Ishikawa (cell line): ENCODE measurements around the gene SLX9.
A peak's percentile ranks its signal among the peaks of the same experiment; 100 is the strongest.

Experiments used
- CEBPB ChIP-seq: IDR thresholded peaks from 2 replicates; pipeline ENCODE4 v1.6.1; 2012
- CREB1 ChIP-seq: IDR thresholded peaks from 2 replicates; pipeline ENCODE4 v1.6.1; 2012; ENCODE audit warnings: low read depth
- EGR1 ChIP-seq: IDR thresholded peaks from 2 replicates; pipeline ENCODE4 v1.6.1; 2012
- EP300 ChIP-seq: IDR thresholded peaks from 2 replicates; pipeline ENCODE4 v1.6.1; 2012; ENCODE audit warnings: borderline replicate concordance
- FOXM1 ChIP-seq: IDR thresholded peaks from 2 replicates; pipeline ENCODE4 v1.6.1; 2012; ENCODE audit warnings: low read depth, borderline replicate concordance
- MAX ChIP-seq: IDR thresholded peaks from 2 replicates; pipeline ENCODE4 v1.6.1; 2012
- NFIC ChIP-seq: IDR thresholded peaks from 2 replicates; pipeline ENCODE4 v1.6.1; 2012
- RAD21 ChIP-seq: IDR thresholded peaks from 2 replicates; pipeline ENCODE4 v1.6.1; 2012; ENCODE audit warnings: low read depth
- REST ChIP-seq: IDR thresholded peaks from 2 replicates; pipeline ENCODE4 v1.6.1; 2012; ENCODE audit warnings: low read depth, mild to moderate bottlenecking
- TAF1 ChIP-seq: IDR thresholded peaks from 2 replicates; pipeline ENCODE4 v1.6.1; 2012; ENCODE audit warnings: low read depth, mild to moderate bottlenecking
- TCF12 ChIP-seq: IDR thresholded peaks from 2 replicates; pipeline ENCODE4 v1.6.1; 2012; ENCODE audit warnings: low read depth
- TEAD4 ChIP-seq: IDR thresholded peaks from 2 replicates; pipeline ENCODE4 v1.6.1; 2012
- USF1 ChIP-seq: IDR thresholded peaks from 2 replicates; pipeline ENCODE4 v1.6.1; 2012
- YY1 ChIP-seq: IDR thresholded peaks from 2 replicates; pipeline ENCODE4 v1.6.1; 2012; ENCODE audit warnings: low read depth
- ZBTB7A ChIP-seq: IDR thresholded peaks from 2 replicates; pipeline ENCODE4 v1.6.1; 2012; ENCODE audit warnings: low read depth

SLX9 gene

GRCh38 chr21:44949779-44950198 lies 10.0 kb downstream of the SLX9 start:
- TF ChIP-seq ZBTB7A, result no peak
- TF ChIP-seq RAD21, result peak; percentile 89

GRCh38 chr21:44950351-44950750 lies 10.5 kb downstream of the SLX9 start:
- TF ChIP-seq NFIC, result no peak
- TF ChIP-seq YY1, result no peak
- no peak for TF ChIP-seq ZBTB7A
- no peak for TF ChIP-seq TAF1
- no peak for TF ChIP-seq CEBPB
- no peak for TF ChIP-seq USF1
- no peak for TF ChIP-seq RAD21
- no peak for TF ChIP-seq MAX
- no peak for TF ChIP-seq CREB1
- TF ChIP-seq TCF12, result no peak
- TF ChIP-seq FOXM1, result no peak
- no peak for TF ChIP-seq TEAD4
- TF ChIP-seq EGR1, result no peak
- TF ChIP-seq EP300, result no peak

GRCh38 chr21:44951186-44951915 lies 11.5 kb downstream of the SLX9 start:
- TF ChIP-seq USF1, result no peak

- TF ChIP-seq CEBPB (no peak), TAF1 (no peak), TEAD4 (no peak), YY1 (no peak), TCF12 (no peak), CREB1 (no peak), NFIC (no peak), USF1 (no peak), FOXM1 (no peak), EGR1 (no peak), EP300 (no peak), ZBTB7A (no peak), REST (no peak), RAD21 (no peak), MAX (no peak)
These were observed 12.5 kb downstream of the SLX9 start for GRCh38 chr21:44952116-44952928.

GRCh38 chr21:44952929-44953627 lies 13.2 kb downstream of the SLX9 start:
- TF ChIP-seq FOXM1 (no peak), TAF1 (no peak), USF1 (no peak), EGR1 (no peak)

- TF ChIP-seq NFIC, result 0 out of 2 replicates have a peak, but pooled peaks have one; percentile 15
- no peak for TF ChIP-seq TEAD4
These were observed 13.8 kb downstream of the SLX9 start for GRCh38 chr21:44953628-44954021.

GRCh38 chr21:44954281-44954771 lies 14.5 kb downstream of the SLX9 start:
- no peak for TF ChIP-seq EGR1
- no peak for TF ChIP-seq ZBTB7A
- no peak for TF ChIP-seq TCF12
- no peak for TF ChIP-seq USF1
- TF ChIP-seq EP300, result no peak
- no peak for TF ChIP-seq TEAD4
- TF ChIP-seq CEBPB, result no peak
